Panc1 (cell line): ENCODE measurements around the gene COMMD1. TPM values are rescaled to one million over a fixed set of nuclear protein-coding genes. Genes with fewer than 3 reads are reported as not detected.

Experiments
- ATAC-seq: fragments of 200-7000 bp; cut with Tn5 transposase; 2 replicates; pipeline ENCODE4 v1.9.1; 2020; ENCODE audit warnings: mild to moderate bottlenecking, moderate library complexity
- BruUV-seq: library from RNA; stranded (reverse); fragments of 400-500 nt; replicated peaks from 2 replicates; lab custom pipeline; 2021; lab: Mats Ljungman, UMichigan
- CTCF ChIA-PET: fragments of 300-600 bp; sonication (Branson Sonifier 250); formaldehyde crosslinking; loops from one replicate; lab custom pipeline; 2022; ENCODE audit warnings: antibody characterized with exemption; lab: Charles Lee
- POLR2A ChIA-PET: fragments of 300-600 bp; sonication (Branson Sonifier 250); formaldehyde crosslinking; loops from one replicate; lab custom pipeline; 2022; ENCODE audit warnings: antibody characterized with exemption; lab: Charles Lee
- DNase-seq: peaks from one replicate; pipeline ENCODE4 v3.0.0-alpha.2; 2010; ENCODE audit warnings: low read depth, low spot score
- H3K27ac ChIP-seq: 2 replicates; pipeline ENCODE4 v1.5.1; 2011; ENCODE audit warnings: mild to moderate bottlenecking, low read length, inconsistent platforms
- H3K27me3 ChIP-seq: fragments of 200-500 bp; sonication (Bioruptor generic); 2 replicates; pipeline ENCODE4 v1.6.0; 2014; ENCODE audit warnings: low read length, inconsistent platforms; ENCODE audit not compliant: control insufficient read depth, insufficient read depth
- H3K36me3 ChIP-seq: fragments of 200-500 bp; sonication (Bioruptor generic); 2 replicates; pipeline ENCODE4 v1.5.1; 2014; ENCODE audit warnings: inconsistent platforms, mild to moderate bottlenecking, low read length, moderate library complexity; ENCODE audit not compliant: control insufficient read depth, insufficient read depth
- H3K4me1 ChIP-seq: 2 replicates; pipeline ENCODE4 v1.5.1; 2011; ENCODE audit warnings: inconsistent platforms, mild to moderate bottlenecking, low read length, moderate library complexity; ENCODE audit not compliant: control insufficient read depth, insufficient read depth
- H3K4me3 ChIP-seq, 2 experiments: 2 replicates each; pipeline ENCODE4 v1.5.1; 2011 to 2012; ENCODE audit warnings: low read depth in 2 of 2, low read length in 2 of 2, mild to moderate bottlenecking in 2 of 2, inconsistent platforms in 1 of 2, moderate library complexity in 1 of 2
- H3K9me3 ChIP-seq: fragments of 200-500 bp; sonication (Bioruptor generic); 2 replicates; pipeline ENCODE4 v1.5.1; 2014; ENCODE audit warnings: low read depth, mild to moderate bottlenecking, inconsistent platforms, low read length, moderate library complexity; ENCODE audit not compliant: control insufficient read depth, insufficient read depth
- CTCF ChIP-seq: fragments of 450-650 bp; IDR thresholded peaks from 2 replicates; pipeline ENCODE4 v1.5.1; 2017; ENCODE audit warnings: mild to moderate bottlenecking
- POLR2AphosphoS5 ChIP-seq: IDR thresholded peaks from 2 replicates; pipeline ENCODE4 v1.6.1; 2012; ENCODE audit warnings: mild to moderate bottlenecking, low read depth, low read length, moderate library complexity
- REST ChIP-seq, 2 experiments: IDR thresholded peaks; 2 replicates each; pipeline ENCODE4 v1.6.1; 2011 to 2012; ENCODE audit warnings: low read depth in 2 of 2, control low read depth in 1 of 2, low read length in 1 of 2, mild to moderate bottlenecking in 1 of 2, moderate library complexity in 1 of 2; ENCODE audit not compliant: insufficient read depth in 1 of 2
- SIN3A ChIP-seq: IDR thresholded peaks from 2 replicates; pipeline ENCODE4 v1.6.1; 2012; ENCODE audit warnings: low read depth, mild to moderate bottlenecking, low read length, moderate library complexity, borderline replicate concordance; ENCODE audit not compliant: insufficient read depth
- TCF7L2 ChIP-seq: IDR thresholded peaks from 2 replicates; pipeline ENCODE4 v1.6.1; 2011; ENCODE audit warnings: mild to moderate bottlenecking, low read depth, low read length, inconsistent platforms
- in situ Hi-C: cut with HindIII; loops from 2 replicates; pipeline ENCODE4 v1.10.0; 2016; ENCODE audit warnings: low sequenced_read_pairs, low pct_unique_long_range_greater_than_20kb
- intact Hi-C: fragments of 100-400 bp; cut with micrococcal nuclease; formaldehyde crosslinking; loops from one replicate; pipeline ENCODE4 v1.10.0; 2022; ENCODE audit not compliant: unreplicated experiment
- total RNA-seq: library from RNA; stranded (reverse); gene quantifications from one replicate; pipeline ENCODE4 v1.2.1, GENCODE V29; 2021; ENCODE audit not compliant: unreplicated experiment

The COMMD1 gene
- total RNA-seq, 1 experiment from 2014 or later = 40.3 TPM

DNA sequence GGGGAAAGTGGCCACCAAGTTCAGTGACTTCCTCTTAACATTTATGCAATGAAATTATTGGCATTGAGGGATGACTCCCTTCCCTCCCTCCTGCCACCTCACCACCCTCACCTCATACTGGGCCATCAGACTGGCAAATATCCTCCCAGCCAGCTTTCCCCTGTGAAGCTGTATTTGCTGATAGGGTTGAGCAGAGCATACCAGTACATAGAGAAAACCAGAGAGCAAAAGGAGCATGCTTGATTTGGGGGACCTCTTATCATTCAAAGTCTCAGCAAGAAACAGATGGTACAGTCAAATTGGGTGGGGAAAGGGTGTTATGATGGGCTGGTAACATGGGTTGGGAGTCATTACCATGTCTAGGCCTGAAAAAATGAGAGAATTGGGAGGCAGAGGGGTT, 271.3 kb downstream of the COMMD1 start:
- no peak for ATAC-seq
- in situ Hi-C loops = no loop called here
- Histone ChIP-seq H3K36me3 (no peaks in the 10 kb centered on the region), H3K9me3 (no peaks in the 10 kb centered on the region), H3K4me1 (no peaks in the 10 kb centered on the region), H3K27me3 (no peaks in the 10 kb centered on the region), H3K27ac (no peak overlapping the region), H3K4me3 (no peak overlapping the region)
- DNase-seq = no peak
- TF ChIP-seq SIN3A (no peak), REST (IDR thresholded peaks at IDR 0.05; ENCODE audit: insufficient read depth in 1 of 2, low read depth in 2 of 2, low read length in 1 of 2) (no peak), TCF7L2 (no peak)
- BruUV-seq = no TSS peak
- CTCF ChIA-PET = no interaction called here
- intact Hi-C loops = no loop called here
- POLR2A ChIA-PET = no interaction called here

DNA sequence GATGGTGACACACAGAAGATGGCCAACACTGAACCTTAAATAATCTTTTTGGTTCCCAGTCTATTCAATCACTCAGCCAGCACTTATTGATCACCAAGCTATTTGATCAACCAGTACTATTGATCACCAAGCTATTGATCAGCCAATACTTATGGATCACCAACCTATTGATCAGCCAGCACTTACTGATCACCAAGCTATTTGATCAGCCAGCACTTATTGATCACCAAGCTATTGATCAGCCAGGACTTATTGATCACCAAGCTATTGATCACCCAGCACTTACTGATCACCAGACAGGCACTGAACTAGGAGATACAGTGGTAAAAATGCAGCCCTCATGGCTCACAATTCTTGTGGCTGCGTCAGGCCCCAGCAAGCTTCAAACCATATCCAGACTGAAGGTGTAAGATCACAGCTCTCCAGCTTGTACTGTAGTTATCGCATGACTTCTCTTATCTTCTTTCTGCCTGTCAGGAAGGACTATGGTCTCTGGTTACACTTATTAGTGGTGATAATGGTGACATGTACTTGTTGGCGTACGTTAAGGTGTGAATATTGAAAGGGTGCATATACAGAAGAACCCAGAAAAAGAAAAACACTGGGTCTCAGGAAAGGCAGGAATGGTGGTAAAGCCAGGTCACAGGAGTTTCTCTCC, 272.0 kb downstream of the COMMD1 start:
- TF ChIP-seq CTCF (no peak), REST (IDR thresholded peaks at IDR 0.05; ENCODE audit: insufficient read depth in 1 of 2, low read depth in 2 of 2, low read length in 1 of 2) (no peak), POLR2AphosphoS5 (no peak), SIN3A (no peak), TCF7L2 (no peak)
- in situ Hi-C loops (no loop called here), intact Hi-C loops (no loop called here)
- POLR2A ChIA-PET = no interaction called here
- no peaks in the 10 kb centered on the region for H3K4me1 ChIP-seq
- no peak overlapping the region for H3K27ac ChIP-seq
- H3K9me3 ChIP-seq = no peaks in the 10 kb centered on the region
- no peaks in the 10 kb centered on the region for H3K36me3 ChIP-seq
- CTCF ChIA-PET = no interaction called here
- DNase-seq = no peak
- H3K4me3 ChIP-seq = no peak overlapping the region
- no peak for ATAC-seq
- BruUV-seq = no TSS peak
- no peaks in the 10 kb centered on the region for H3K27me3 ChIP-seq
